Measurements from ENCODE around the gene TRIM9. TPM values are rescaled to one million over a fixed set of nuclear protein-coding genes. Genes with fewer than 3 reads are reported as not detected.

Gene TRIM9
- total and polyA plus RNA-seq, 9 of the 15 experiments (the other 6 are each of a cell fraction or from before 2014, with no cell fraction given) = 0.03 to 0.15 (median 0.04) TPM; not detected in 4

DNA sequence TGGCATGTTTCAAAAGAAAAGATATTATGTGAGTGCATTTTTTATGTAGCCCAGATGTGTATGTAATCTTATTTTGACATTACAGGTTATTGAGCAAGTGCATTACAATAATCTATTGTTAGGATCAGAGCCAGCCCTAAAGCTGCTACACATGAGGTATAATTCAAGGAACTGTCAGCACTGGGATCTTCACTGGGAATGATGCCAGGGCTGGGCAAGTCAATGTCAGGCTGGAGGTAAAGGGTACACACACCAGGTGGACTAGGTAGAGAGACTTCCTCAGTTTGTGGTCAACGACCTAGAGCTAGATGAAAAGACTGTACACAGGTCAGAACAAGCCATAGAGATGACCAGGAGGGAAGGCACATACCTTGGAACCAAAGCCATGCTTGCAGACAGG lies 15.4 kb downstream of the TRIM9 start (continued):
- TF ChIP-seq KAT2B (IDR thresholded peaks at IDR 0.05; ENCODE audit: low read depth, low read length) (no peak), SMARCE1 (IDR thresholded peaks at IDR 0.05) (no peak), PTBP1 (IDR thresholded peaks at IDR 0.05; ENCODE audit: low read depth, low read length) (no peak), PHB2 (IDR thresholded peaks at IDR 0.05; ENCODE audit: low read depth) (no peak)
- TF ChIP-seq, protein P1, sequence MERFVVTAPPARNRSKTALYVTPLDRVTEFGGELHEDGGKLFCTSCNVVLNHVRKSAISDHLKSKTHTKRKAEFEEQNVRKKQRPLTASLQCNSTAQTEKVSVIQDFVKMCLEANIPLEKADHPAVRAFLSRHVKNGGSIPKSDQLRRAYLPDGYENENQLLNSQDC (CRISPR knock-in tag; IDR thresholded peaks at IDR 0.05) = no peak
- TF ChIP-seq, protein P2, sequence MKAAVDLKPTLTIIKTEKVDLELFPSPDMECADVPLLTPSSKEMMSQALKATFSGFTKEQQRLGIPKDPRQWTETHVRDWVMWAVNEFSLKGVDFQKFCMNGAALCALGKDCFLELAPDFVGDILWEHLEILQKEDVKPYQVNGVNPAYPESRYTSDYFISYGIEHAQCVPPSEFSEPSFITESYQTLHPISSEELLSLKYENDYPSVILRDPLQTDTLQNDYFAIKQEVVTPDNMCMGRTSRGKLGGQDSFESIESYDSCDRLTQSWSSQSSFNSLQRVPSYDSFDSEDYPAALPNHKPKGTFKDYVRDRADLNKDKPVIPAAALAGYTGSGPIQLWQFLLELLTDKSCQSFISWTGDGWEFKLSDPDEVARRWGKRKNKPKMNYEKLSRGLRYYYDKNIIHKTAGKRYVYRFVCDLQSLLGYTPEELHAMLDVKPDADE (conservative IDR thresholded peaks at IDR 0.05; ENCODE audit: control insufficient read depth, low read depth, low read length) = no peak

DNA sequence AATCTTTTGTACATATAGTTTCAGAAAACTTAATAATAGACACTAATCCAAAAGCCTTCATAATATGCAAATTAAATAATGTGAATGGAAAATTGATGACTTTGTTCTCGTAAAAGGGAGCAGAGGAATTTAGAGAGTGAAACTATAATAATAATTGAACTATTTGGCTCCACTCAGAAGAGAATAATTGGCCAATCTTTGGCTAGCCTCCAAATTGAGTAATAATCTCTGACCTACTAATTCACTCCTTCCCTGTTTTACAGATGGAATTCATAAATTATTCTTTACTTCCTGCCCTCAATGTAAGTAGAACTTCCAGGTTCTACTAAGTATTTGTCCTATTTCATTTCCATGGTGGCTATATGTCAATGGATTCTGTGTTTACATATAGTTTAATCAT lies 15.8 kb downstream of the TRIM9 start:
- Histone ChIP-seq H2AFZ (ENCODE audit: low read depth, low read length) (no peak overlapping the region), H3K36me3 (ENCODE audit: control insufficient read depth, insufficient read depth, low read length) (no peaks in the 10 kb centered on the region), H3K4me3 (no peak overlapping the region), H3K9me3 (replicated peaks; ENCODE audit: control insufficient read depth, insufficient read depth, low read depth, low read length) (no peaks in the 10 kb centered on the region), H3K9me1 (ENCODE audit: control insufficient read depth, insufficient read depth, low read length) (no peaks in the 10 kb centered on the region), H4K20me1 (replicated peaks; ENCODE audit: control insufficient read depth, insufficient read depth, low read length) (no peaks in the 10 kb centered on the region), H3K27ac (ENCODE audit: extremely low read depth, low read depth, low read length) (no peak overlapping the region), H3K4me2 (ENCODE audit: insufficient read depth, low read length) (no peak overlapping the region), H3K4me1 (replicated peaks in 1 of 2; ENCODE audit: control insufficient read depth in 2 of 2, insufficient read depth in 2 of 2, low read length in 2 of 2) (no peaks in the 10 kb centered on the region), H3K79me2 (ENCODE audit: control insufficient read depth, insufficient read depth, low read length) (no peaks in the 10 kb centered on the region), H3K27me3 (ENCODE audit: control insufficient read depth in 2 of 2, insufficient read depth in 2 of 2, low read length in 2 of 2) (no peaks in the 10 kb centered on the region; a peak in 1 of 5 replicates), H3K9ac (ENCODE audit: insufficient read depth in 1 of 2, low read depth in 2 of 2, low read length in 2 of 2) (no peak overlapping the region)
- FAIRE-seq (no peak), ATAC-seq (no peak), DNase-seq (ENCODE audit: extremely low read depth in 1 of 4, low spot score in 3 of 4) (no peak)
- in situ Hi-C loops (cut with MboI) = no loop called here
- BruUV-seq (replicated peaks) = no TSS peak
- ChIA-PET CTCF (ENCODE audit: low intra/inter-chr PET ratio) (no interaction called here), POLR2A (no interaction called here)
- intact Hi-C loops (cut with micrococcal nuclease) = no loop called here
- WGBS (ENCODE audit: insufficient coverage, low coverage, missing lambda C conversion rate) = 0% methylated on average over 1 of the region's 1 CpG
- TF ChIP-seq, protein P3, sequence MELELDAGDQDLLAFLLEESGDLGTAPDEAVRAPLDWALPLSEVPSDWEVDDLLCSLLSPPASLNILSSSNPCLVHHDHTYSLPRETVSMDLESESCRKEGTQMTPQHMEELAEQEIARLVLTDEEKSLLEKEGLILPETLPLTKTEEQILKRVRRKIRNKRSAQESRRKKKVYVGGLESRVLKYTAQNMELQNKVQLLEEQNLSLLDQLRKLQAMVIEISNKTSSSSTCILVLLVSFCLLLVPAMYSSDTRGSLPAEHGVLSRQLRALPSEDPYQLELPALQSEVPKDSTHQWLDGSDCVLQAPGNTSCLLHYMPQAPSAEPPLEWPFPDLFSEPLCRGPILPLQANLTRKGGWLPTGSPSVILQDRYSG (tag; conservative IDR thresholded peaks at IDR 0.05; ENCODE audit: low read depth) = no peak
- TF ChIP-seq, protein P4, sequence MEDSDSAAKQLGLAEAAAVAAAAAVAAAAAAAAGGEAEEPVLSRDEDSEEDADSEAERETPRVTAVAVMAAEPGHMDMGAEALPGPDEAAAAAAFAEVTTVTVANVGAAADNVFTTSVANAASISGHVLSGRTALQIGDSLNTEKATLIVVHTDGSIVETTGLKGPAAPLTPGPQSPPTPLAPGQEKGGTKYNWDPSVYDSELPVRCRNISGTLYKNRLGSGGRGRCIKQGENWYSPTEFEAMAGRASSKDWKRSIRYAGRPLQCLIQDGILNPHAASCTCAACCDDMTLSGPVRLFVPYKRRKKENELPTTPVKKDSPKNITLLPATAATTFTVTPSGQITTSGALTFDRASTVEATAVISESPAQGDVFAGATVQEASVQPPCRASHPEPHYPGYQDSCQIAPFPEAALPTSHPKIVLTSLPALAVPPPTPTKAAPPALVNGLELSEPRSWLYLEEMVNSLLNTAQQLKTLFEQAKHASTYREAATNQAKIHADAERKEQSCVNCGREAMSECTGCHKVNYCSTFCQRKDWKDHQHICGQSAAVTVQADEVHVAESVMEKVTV (CRISPR knock-in tag; IDR thresholded peaks at IDR 0.05) = no peak
- TF ChIP-seq SP1 (CRISPR knock-in tag; IDR thresholded peaks at IDR 0.05) (no peak), MAZ (CRISPR knock-in tag; conservative IDR thresholded peaks at IDR 0.05 in 1 of 2, IDR thresholded peaks at IDR 0.05 in 1 of 2) (no peak), ZKSCAN8 (CRISPR knock-in tag; IDR thresholded peaks at IDR 0.05) (no peak), NELFE (IDR thresholded peaks at IDR 0.05; ENCODE audit: insufficient read depth, insufficient read length) (no peak), ZNF24 (IDR thresholded peaks at IDR 0.05) (no peak), NFXL1 (CRISPR knock-in tag; IDR thresholded peaks at IDR 0.05) (no peak), MTA3 (IDR thresholded peaks at IDR 0.05; ENCODE audit: borderline replicate concordance) (no peak)
- TF ChIP-seq, protein P5, sequence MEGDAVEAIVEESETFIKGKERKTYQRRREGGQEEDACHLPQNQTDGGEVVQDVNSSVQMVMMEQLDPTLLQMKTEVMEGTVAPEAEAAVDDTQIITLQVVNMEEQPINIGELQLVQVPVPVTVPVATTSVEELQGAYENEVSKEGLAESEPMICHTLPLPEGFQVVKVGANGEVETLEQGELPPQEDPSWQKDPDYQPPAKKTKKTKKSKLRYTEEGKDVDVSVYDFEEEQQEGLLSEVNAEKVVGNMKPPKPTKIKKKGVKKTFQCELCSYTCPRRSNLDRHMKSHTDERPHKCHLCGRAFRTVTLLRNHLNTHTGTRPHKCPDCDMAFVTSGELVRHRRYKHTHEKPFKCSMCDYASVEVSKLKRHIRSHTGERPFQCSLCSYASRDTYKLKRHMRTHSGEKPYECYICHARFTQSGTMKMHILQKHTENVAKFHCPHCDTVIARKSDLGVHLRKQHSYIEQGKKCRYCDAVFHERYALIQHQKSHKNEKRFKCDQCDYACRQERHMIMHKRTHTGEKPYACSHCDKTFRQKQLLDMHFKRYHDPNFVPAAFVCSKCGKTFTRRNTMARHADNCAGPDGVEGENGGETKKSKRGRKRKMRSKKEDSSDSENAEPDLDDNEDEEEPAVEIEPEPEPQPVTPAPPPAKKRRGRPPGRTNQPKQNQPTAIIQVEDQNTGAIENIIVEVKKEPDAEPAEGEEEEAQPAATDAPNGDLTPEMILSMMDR (IDR thresholded peaks at IDR 0.05 in 2 of 3, conservative IDR thresholded peaks at IDR 0.05 in 1 of 3; ENCODE audit: insufficient read depth in 2 of 3, low read depth in 1 of 3, low read length in 3 of 3) = no peak

All from K562 (cell line).